K562 (cell line): ENCODE results near the gene FAM240A.

Experiments
- ATF1 ChIP-seq, 2 experiments: fragments of 450-650 bp in 1 of 2; IDR thresholded peaks; 2 replicates each; pipeline ENCODE4 v1.6.1; 2016; ENCODE audit warnings: missing compliant biosample characterization in 1 of 2, missing genetic modification characterization in 1 of 2
- CTCF ChIP-seq, 3 experiments: IDR thresholded peaks in 2 of 3; conservative IDR thresholded peaks in 1 of 3; 2 replicates each; pipeline ENCODE4 v1.5.1; 2011 to 2012; ENCODE audit warnings: low read length in 3 of 3, mild to moderate bottlenecking in 3 of 3, control low read depth in 2 of 3, improper control_type of control experiment in 1 of 3, inconsistent platforms in 1 of 3, low read depth in 1 of 3, mixed read lengths in 1 of 3, moderate library complexity in 1 of 3; ENCODE audit not compliant: insufficient read depth in 2 of 3
- EZH2 ChIP-seq: IDR thresholded peaks from 2 replicates; pipeline ENCODE4 v1.6.1; 2012; ENCODE audit warnings: low read depth, mild to moderate bottlenecking, inconsistent platforms, low read length, borderline replicate concordance
- FOXK2 ChIP-seq, 2 experiments: fragments of 450-650 bp; IDR thresholded peaks in 1 of 2; conservative IDR thresholded peaks in 1 of 2; 2 replicates each; pipeline ENCODE4 v1.6.1; 2016; ENCODE audit warnings: low read depth in 2 of 2, mild to moderate bottlenecking in 1 of 2
- MXI1 ChIP-seq: IDR thresholded peaks from 2 replicates; pipeline ENCODE4 v1.6.1; 2011; ENCODE audit warnings: low read depth, mild to moderate bottlenecking, improper control_type of control experiment, low read length
- MYNN ChIP-seq, 2 experiments: sonication (generic); formaldehyde crosslinking in 1 of 2; IDR thresholded peaks; 2 replicates each; pipeline versions ENCODE4 v1.5.0 to v1.6.1; 2016 to 2020; ENCODE audit warnings: antibody characterized with exemption in 1 of 2, missing genetic modification reagents in 1 of 2
- NBN ChIP-seq: fragments of 450-650 bp; IDR thresholded peaks from 2 replicates; pipeline ENCODE4 v1.6.1; 2016; ENCODE audit warnings: low read depth, mild to moderate bottlenecking
- PRDM10 ChIP-seq: fragments of 450-650 bp; IDR thresholded peaks from 2 replicates; pipeline ENCODE4 v1.6.1; 2018; ENCODE audit not compliant: partially characterized antibody
- PTBP1 ChIP-seq: fragments of 200-400 bp; formaldehyde crosslinking; IDR thresholded peaks from 2 replicates; pipeline ENCODE4 v1.6.1; 2017; ENCODE audit warnings: low read depth, low read length
- RCOR1 ChIP-seq, 2 experiments: IDR thresholded peaks; 2 replicates each; pipeline ENCODE4 v1.6.1; 2012; ENCODE audit warnings: low read depth in 2 of 2, low read length in 2 of 2, borderline replicate concordance in 1 of 2, improper control_type of control experiment in 1 of 2
- THRA ChIP-seq: fragments of 450-650 bp; IDR thresholded peaks from 2 replicates; pipeline ENCODE4 v1.6.1; 2017; ENCODE audit warnings: mild to moderate bottlenecking, moderate library complexity
- ZNF263 ChIP-seq: sonication (generic); formaldehyde crosslinking; IDR thresholded peaks from 2 replicates; pipeline ENCODE4 v1.8.0; 2022; ENCODE audit warnings: mild to moderate bottlenecking, missing genetic modification reagents, borderline replicate concordance
- ZNF707 ChIP-seq: fragments of 250-450 bp; sonication (Bioruptor Pico); conservative IDR thresholded peaks from 2 replicates; pipeline ENCODE4 v1.8.0; 2022; ENCODE audit warnings: inconsistent platforms, mild to moderate bottlenecking, moderate library complexity
- ZNF740 ChIP-seq, 3 experiments: fragments of 200-800 bp in 1 of 3; sonication (Bioruptor generic) in 1 of 3; sonication (generic) in 1 of 3; formaldehyde crosslinking in 1 of 3; IDR thresholded peaks; 2 replicates each; pipeline versions ENCODE4 v1.6.1 to v1.8.0; 2016 to 2022; ENCODE audit warnings: mild to moderate bottlenecking in 2 of 3, missing compliant biosample characterization in 2 of 3, missing genetic modification characterization in 2 of 3, missing genetic modification reagents in 1 of 3

GRCh38 chr3:46643701-46644100 lies 31.4 kb downstream of the FAM240A start:
- no peak for TF ChIP-seq ZNF740 (CRISPR knock-in tag; IDR thresholded peaks at IDR 0.05)
- TF ChIP-seq ZNF740 (tag; IDR thresholded peaks at IDR 0.05): no peak
- no peak for TF ChIP-seq THRA
- no peak for TF ChIP-seq FOXK2 (conservative IDR thresholded peaks at IDR 0.05 in 1 of 2, IDR thresholded peaks at IDR 0.05 in 1 of 2; ENCODE audit: low read depth in 2 of 2)
- no peak for TF ChIP-seq ATF1 (CRISPR knock-in tag; IDR thresholded peaks at IDR 0.05)
- TF ChIP-seq ATF1 (tag; IDR thresholded peaks at IDR 0.05): no peak
- no peak for TF ChIP-seq EZH2
- no peak for TF ChIP-seq NBN
- TF ChIP-seq ZNF707 (CRISPR knock-in tag): no peak
- TF ChIP-seq PTBP1: no peak
- TF ChIP-seq CTCF (IDR thresholded peaks at IDR 0.05 in 2 of 3, conservative IDR thresholded peaks at IDR 0.05 in 1 of 3; ENCODE audit: insufficient read depth in 2 of 3, low read depth in 1 of 3, low read length in 3 of 3): no peak
- TF ChIP-seq PRDM10: no peak
- no peak for TF ChIP-seq MXI1
- no peak for TF ChIP-seq RCOR1 (IDR thresholded peaks at IDR 0.05; ENCODE audit: borderline replicate concordance in 1 of 2, low read depth in 2 of 2, low read length in 2 of 2)
- no peak for TF ChIP-seq MYNN (IDR thresholded peaks at IDR 0.05)
- TF ChIP-seq MYNN (CRISPR knock-in tag; IDR thresholded peaks at IDR 0.05): no peak
- TF ChIP-seq ZNF263: no peak
